GM12873 (cell line): ENCODE results near the gene LRFN2.

Experiments
- CTCF ChIP-seq: IDR thresholded peaks from 2 replicates; pipeline ENCODE4 v1.5.1; 2012; ENCODE audit warnings: low read depth, mild to moderate bottlenecking, moderate library complexity, low read length, control low read depth; ENCODE audit not compliant: insufficient read depth; ENCODE audit errors: missing control alignments

LRFN2 gene

GRCh38 chr6:40610229-40610628 lies 23.1 kb upstream of the LRFN2 start:
- TF ChIP-seq CTCF, result no peak

- no peak for TF ChIP-seq CTCF
Observed at GRCh38 chr6:40606981-40607380, 19.8 kb upstream of the LRFN2 start.

- TF ChIP-seq CTCF, result no peak
Observed at GRCh38 chr6:40606526-40606925, 19.4 kb upstream of the LRFN2 start.

- no peak for TF ChIP-seq CTCF
Observed at GRCh38 chr6:40604082-40604481, 16.9 kb upstream of the LRFN2 start.

- no peak for TF ChIP-seq CTCF
Observed at GRCh38 chr6:40599555-40599954, 12.4 kb upstream of the LRFN2 start.

- TF ChIP-seq CTCF, result no peak
Observed at GRCh38 chr6:40598516-40598915, 11.4 kb upstream of the LRFN2 start.

GRCh38 chr6:40597301-40597700 lies 10.1 kb upstream of the LRFN2 start:
- TF ChIP-seq CTCF, result no peak
